Motor neuron (in vitro differentiated cells): Measurements from ENCODE around the gene CYP4F8. TPM values are rescaled to one million over a fixed set of nuclear protein-coding genes. Genes with fewer than 3 reads are reported as not detected.
A peak's percentile ranks its signal among the peaks of the same experiment; 100 is the strongest.
"Not testable (repeated sequence)": the region's sequence is repeated elsewhere in the genome, so short reads cannot be mapped to it uniquely, and the experiment has no call there.

Experiments
- ATAC-seq, 8 experiments: fragments of 200-7000 bp; cut with Tn5 transposase; replicated peaks in 6 of 8; 2 replicates each; pipeline ENCODE4 v1.8.0; 2021; ENCODE audit warnings: mild to moderate bottlenecking in 8 of 8, moderate library complexity in 8 of 8
- H3K27ac ChIP-seq, 2 donors: fragments of 250-450 bp; sonication (Bioruptor Pico); 2 replicates each; pipeline ENCODE4 v1.9.0; 2021; ENCODE audit warnings: antibody characterized with exemption in 2 of 2, mild to moderate bottlenecking in 2 of 2, moderate library complexity in 1 of 2
- H3K4me1 ChIP-seq, 2 donors: fragments of 250-450 bp; sonication (Bioruptor Pico); replicated peaks in 1 of 2; 2 replicates each; pipeline ENCODE4 v1.6.1; 2021; ENCODE audit warnings: antibody characterized with exemption in 2 of 2, mild to moderate bottlenecking in 2 of 2, moderate library complexity in 1 of 2
- H3K4me3 ChIP-seq, 5 donors: fragments of 250-450 bp; sonication (Bioruptor Pico); 2 replicates each; pipeline ENCODE4 v1.9.0; 2021; ENCODE audit warnings: antibody characterized with exemption in 5 of 5, mild to moderate bottlenecking in 5 of 5, moderate library complexity in 4 of 5
- WGBS, 10 experiments: fragments of 450-650 bp; shearing (Covaris generic); methylation state at CpG; one replicate each; pipeline ENCODE4 v1.0.0; 2022; 5-methylcytosine and 5-hydroxymethylcytosine counted together
- in situ Hi-C, 9 experiments: fragments of 400-800 bp; cut with MboI; loops; one replicate each; pipeline ENCODE4 v1.15.0; 2021; ENCODE audit warnings: low sequenced_read_pairs in 9 of 9, low pct_unique_long_range_greater_than_20kb in 2 of 9; ENCODE audit not compliant: unreplicated experiment in 9 of 9
- total RNA-seq, 8 experiments: library from RNA; unstranded; fragments of 300-600 nt; gene quantifications; 2 replicates each; pipeline versions ENCODE4 v1.2.3 to v1.2.4, GENCODE V29; 2022

The CYP4F8 gene
- total RNA-seq, 8 experiments from 2014 or later = 0.29 to 1.1 (median 0.81) TPM; not detected in 3

DNA sequence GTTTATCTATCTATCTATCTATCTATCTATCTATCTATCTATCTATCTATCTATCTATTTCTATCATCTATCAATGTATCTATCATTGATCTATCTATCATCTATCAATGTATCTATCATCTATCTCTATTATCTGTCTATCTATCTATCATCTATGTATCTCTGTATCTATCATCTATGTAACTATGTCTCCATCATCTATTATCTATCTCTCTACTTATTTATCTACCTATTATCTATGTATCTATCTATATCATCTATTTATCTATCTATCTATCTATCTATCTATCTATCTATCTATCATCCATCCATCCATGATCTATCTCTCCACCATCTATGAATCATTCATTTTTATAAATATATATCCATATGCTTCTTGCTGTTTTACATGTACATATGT lies 41.4 kb downstream of the CYP4F8 start:
- no peak for ATAC-seq
- H3K4me1 ChIP-seq = no peaks in the 10 kb centered on the region
- H3K4me3 ChIP-seq = no peak overlapping the region
- no peak overlapping the region for H3K27ac ChIP-seq
- in situ Hi-C loops = no loop called here

DNA sequence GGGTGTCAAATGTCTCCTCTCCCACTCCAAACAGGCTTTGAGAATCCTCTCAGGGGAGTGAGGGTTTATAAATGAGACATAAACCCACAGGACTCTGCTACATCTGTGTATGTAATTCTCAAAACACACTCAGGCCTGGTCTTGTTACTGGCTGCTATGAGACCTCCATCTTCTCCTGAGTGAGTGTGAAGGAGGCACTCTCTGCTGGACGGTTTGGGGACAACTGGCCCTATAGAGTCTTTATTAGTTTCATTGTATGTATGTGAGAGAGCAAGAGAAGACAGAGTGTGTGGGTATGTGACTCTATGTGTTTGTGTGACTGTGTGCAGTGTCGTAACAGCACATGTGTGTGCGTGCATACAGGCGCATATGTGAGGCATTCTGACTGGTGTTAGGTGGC lies 48.2 kb downstream of the CYP4F8 start:
- Histone ChIP-seq H3K4me1 (no peaks in the 10 kb centered on the region), H3K27ac (no peak overlapping the region), H3K4me3 (no peak overlapping the region)
- ATAC-seq = no peak
- WGBS, 10 experiments = 0 to 77% (median 14%) methylated on average over 1 to 4 of the region's 4 CpGs; no CpG with 5 or more reads in 3 of the 10 experiments
- in situ Hi-C loops = no loop called here

DNA sequence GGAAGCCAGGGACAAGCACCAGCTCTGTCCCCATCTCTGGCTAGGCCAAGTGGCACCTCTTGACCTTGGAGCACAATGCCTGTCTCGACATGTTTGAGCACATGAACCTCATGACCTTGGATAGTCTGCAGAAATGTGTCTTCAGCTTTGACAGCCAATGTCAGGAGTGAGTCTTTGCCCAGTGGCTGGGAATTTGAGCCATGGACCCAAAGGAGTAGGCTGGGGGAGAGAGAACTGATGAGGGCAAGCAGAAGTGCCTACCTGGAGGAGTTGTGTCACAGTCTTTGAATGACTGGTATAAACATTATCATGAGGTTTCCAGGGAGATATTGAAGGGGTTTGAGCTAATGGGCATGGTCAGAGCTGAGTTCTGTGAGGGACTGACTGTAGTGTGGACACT lies 51.2 kb downstream of the CYP4F8 start:
- 0 to 40% (median 0%) methylated on average over 1 of the region's 1 CpG; no CpG with 5 or more reads in 5 of the 10 experiments for WGBS, 10 experiments
- Histone ChIP-seq H3K4me3 (no peak overlapping the region), H3K27ac (no peak overlapping the region), H3K4me1 (no peaks in the 10 kb centered on the region)
- ATAC-seq = no peak
- in situ Hi-C loops = no loop called here

DNA sequence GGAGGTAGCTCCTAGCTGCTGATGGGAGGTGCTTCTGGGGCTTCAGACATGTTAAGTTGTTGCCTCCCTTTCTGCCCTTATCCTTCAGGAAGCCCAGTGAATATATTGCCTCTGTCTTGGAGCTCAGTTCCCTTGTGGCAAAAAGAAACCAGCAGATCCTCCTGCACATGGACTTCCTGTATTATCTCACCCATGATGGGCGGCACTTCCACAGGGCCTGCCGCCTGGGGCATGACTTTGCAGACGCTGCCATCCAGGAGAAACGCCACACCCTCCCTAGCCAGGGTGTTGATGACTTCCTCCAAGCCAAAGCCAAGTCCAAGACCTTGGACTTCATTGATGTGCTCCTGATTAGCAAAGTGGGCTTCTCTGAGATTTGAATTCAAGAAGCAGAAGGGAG lies 51.9 kb downstream of the CYP4F8 start:
- WGBS, 10 experiments = 10 to 40% (median 30%) methylated on average over 1 to 2 of the region's 4 CpGs; no CpG with 5 or more reads in 6 of the 10 experiments
- peak in 1 of 8 experiments; percentile 50 for ATAC-seq
- Histone ChIP-seq H3K4me3 (no peak overlapping the region), H3K4me1 (no peaks in the 10 kb centered on the region), H3K27ac (no peak overlapping the region)
- in situ Hi-C loops = no loop called here

DNA sequence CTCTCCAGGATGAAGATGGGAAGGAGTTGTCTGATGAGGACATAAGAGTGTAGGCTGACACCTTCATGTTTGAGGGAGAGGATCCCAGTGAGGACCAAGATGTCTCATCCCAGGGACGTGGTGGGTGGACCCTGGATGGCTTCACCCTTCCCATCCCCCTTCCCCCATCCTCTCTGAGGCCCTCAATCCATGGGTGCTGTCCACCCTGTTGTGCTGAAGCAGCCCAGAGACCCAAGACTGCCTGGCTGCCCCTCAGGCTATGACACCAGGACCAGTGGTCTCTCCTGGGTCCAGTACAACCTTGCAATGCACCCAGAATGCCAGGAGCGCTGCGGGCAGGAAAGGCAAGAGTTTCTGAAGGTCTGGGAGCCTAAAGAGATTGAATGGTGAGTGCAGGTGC lies 54.4 kb downstream of the CYP4F8 start:
- 0 to 33% (median 32%) methylated on average over 1 to 2 of the region's 3 CpGs; no CpG with 5 or more reads in 6 of the 10 experiments for WGBS, 10 experiments
- H3K4me3 ChIP-seq = no peak overlapping the region
- H3K27ac ChIP-seq = no peak overlapping the region
- H3K4me1 ChIP-seq = no peaks in the 10 kb centered on the region
- in situ Hi-C loops = no loop called here
- no peak for ATAC-seq

DNA sequence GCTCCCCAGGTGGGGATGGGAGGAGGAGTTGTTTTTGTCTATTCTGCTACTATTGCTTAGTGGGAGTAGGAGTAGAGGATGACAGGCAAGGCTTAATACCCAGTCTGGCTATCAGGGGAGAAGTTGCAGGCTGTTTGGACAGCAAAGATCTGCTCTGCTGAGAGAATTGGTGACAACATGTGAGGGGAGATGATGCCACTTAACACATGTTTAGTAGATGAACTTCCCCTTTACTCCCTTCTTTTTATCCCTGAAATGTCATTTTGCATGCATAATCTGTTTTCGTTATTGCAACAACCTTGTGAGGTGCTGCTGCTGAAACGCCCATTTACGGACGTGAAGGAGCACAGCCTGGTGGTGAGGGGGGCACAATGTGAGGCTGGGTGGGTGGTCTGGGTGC lies 54.9 kb downstream of the CYP4F8 start:
- 10 to 62% (median 31%) methylated on average over 2 to 4 of the region's 4 CpGs; no CpG with 5 or more reads in 5 of the 10 experiments for WGBS, 10 experiments
- in situ Hi-C loops = no loop called here

DNA sequence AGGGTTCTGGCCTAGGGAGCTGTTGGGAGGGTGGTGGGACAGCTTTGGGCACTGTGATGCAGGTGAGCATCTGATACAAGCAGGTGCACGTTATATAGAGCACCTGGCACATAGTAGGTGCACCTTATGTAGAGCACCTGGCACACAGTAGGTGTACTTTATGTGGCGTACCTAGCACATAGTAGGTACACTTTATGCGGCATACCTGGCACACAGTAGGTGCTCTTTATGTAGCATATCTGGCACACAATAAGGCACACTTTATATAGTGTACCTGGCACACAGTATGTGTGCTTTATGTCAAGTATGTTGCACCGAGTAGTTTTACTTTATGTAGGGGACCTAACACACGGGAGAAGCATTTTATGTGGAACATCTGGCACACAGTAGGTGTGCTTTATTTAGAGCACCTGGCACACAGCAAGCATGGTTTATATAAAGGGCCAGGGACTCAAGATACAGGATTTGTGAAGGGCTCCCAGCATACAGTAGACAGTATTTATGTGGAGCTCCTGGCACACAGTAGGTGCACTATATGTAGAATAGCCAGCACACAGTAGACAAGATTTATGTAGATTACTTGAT lies 56.3 kb downstream of the CYP4F8 start:
- Histone ChIP-seq H3K4me1 (no peaks in the 10 kb centered on the region), H3K27ac (no peak overlapping the region), H3K4me3 (no peak overlapping the region)
- ATAC-seq = no peak
- in situ Hi-C loops = no loop called here
- WGBS, 10 experiments = 0 to 83% (median 40%) methylated on average over 1 to 5 of the region's 5 CpGs; no CpG with 5 or more reads in 1 of the 10 experiments

More for the DNA sequence above, 54.9 kb downstream of the CYP4F8 start:
- ATAC-seq = no peak
- H3K4me3 ChIP-seq = no peak overlapping the region
- no peak overlapping the region for H3K27ac ChIP-seq
- no peaks in the 10 kb centered on the region for H3K4me1 ChIP-seq

DNA sequence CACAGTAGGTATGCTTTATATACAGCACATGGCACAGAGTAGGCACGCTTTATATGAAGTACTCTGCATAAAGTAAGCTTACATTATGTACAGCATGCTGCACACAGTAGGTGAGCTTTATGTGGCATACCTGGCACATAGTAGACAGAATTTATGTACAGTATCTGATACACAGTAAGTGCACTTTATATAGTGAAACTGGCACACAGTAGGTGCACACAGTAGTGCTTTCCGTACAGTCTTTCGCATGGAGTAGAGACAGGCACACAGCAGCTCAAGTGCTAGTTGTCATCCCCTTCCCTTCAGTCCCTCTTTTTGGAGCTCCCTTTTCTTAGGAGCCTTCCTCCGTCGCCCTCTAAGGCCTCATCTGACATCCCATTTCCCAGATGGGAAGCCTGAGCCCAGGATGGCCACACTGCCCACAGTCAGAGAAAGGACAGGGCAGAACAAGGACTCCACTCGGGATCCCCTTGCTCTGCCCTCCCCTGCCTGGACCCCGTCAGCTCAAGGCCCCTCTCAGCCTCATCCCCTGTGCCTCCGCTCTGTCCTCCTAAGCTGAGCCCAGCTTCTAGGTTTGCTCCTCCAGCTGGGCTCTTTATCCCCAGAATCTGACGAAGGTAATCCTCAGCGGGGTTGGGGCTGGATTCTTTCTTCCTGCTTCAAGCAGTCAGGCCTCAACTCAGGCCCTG lies 57.0 kb downstream of the CYP4F8 start:
- no peak for ATAC-seq
- in situ Hi-C loops = no loop called here
- Histone ChIP-seq H3K4me1 (no peaks in the 10 kb centered on the region), H3K4me3 (no peak overlapping the region), H3K27ac (no peak overlapping the region)
- WGBS, 10 experiments = 0 to 67% (median 39%) methylated on average over 1 to 7 of the region's 10 CpGs; no CpG with 5 or more reads in 3 of the 10 experiments

DNA sequence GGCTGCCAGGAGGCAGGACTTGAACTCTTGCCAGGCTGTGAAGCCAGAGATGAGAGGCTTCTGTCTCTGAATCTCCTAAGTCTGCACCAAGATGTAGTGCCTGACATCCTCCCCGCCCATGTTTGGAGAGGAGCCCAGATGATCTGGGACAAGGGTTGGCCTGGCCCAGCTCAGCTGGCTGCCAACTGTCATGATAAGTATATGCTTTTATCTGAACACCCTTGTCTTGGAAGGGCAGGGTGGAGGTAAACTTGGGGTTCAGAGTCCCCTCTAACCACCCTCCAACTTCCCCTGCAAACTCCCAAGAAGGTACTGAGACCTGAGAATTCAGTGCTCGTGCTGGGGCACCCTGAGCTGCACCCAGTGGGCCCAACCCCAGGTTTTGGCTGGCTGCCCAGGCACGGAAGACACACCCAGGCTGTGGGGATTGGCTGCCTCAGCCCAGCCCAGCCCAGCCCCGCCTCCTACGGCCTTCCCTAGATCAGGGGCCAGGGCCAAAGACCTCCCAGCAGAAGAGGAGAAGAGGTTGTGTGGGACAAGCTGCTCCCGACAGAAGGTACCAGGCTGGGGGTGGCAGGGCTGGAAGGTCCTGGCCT lies 57.7 kb downstream of the CYP4F8 start, which contains the start of gene CYP4F12:
CYP4F12 (plus strand) TSS at position 508 of the 596 bp plus-strand sequence. CDS start 443 bp downstream, outside the sequence.
- 0 to 38% (median 0%) methylated on average over 1 to 3 of the region's 6 CpGs; no CpG with 5 or more reads in 3 of the 10 experiments for WGBS, 10 experiments
- ATAC-seq = peak in 3 of 8 experiments; percentile 90 to 94 (median 93)
- in situ Hi-C loops = no loop called here

DNA sequence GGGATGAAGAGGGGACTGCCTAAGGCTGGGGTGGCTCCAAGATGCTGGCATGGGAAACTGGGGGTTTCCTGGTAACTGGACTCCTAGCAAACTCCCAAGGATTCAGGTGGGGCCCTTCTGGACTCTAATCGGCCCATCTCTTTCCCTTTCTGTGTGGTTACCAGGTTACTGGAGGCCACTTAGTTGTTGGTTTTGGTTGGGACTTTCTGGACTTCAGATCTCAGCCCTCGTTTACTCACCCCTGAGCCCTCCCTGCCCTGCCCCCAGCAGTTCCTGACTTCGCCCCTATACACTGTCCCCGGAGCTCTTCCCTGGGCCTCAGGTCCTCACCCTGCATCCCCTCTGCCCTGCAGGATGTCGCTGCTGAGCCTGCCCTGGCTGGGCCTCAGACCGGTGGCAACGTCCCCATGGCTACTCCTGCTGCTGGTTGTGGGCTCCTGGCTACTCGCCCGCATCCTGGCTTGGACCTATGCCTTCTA lies 58.2 kb downstream of the CYP4F8 start:
- H3K27ac ChIP-seq = no peak overlapping the region
- in situ Hi-C loops = no loop called here
- no peaks in the 10 kb centered on the region for H3K4me1 ChIP-seq
- H3K4me3 ChIP-seq = no peak overlapping the region
- WGBS, 10 experiments = 0 to 30% (median 8%) methylated on average over 1 to 4 of the region's 9 CpGs; no CpG with 5 or more reads in 5 of the 10 experiments
- peak in 2 of 8 experiments; percentile 9 to 33 for ATAC-seq

More for the DNA sequence above, 57.7 kb downstream of the CYP4F8 start, which contains the start of gene CYP4F12:
- no peak within 1 kb of the TSS for H3K27ac ChIP-seq
- no peak within 1 kb of the TSS for H3K4me3 ChIP-seq
- H3K4me1 ChIP-seq = no peaks in the 10 kb centered on the region

DNA sequence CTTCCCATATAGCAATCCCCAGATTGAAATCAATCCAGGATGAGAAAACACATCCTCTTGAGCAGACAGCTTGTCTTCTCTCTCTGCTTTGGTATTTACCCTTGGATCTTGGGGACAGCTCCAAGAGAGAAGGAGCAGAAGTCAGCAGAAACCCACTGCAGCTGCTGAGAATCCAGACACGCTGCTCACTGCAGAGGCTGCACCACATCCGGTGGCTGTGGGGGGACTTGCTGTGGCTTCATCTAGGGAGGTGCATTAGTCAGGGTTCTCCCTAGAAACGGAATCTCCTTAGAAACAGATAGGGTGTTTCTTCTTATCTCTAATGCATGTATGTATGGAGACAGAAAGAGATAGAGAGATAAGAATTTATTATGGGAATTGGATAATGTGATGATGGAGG lies 60.5 kb downstream of the CYP4F8 start:
- Histone ChIP-seq H3K27ac (no peak overlapping the region), H3K4me1 (no peaks in the 10 kb centered on the region), H3K4me3 (no peak overlapping the region)
- in situ Hi-C loops = no loop called here
- WGBS, 10 experiments = 0 to 40% (median 25%) methylated on average over 1 to 2 of the region's 3 CpGs; no CpG with 5 or more reads in 6 of the 10 experiments
- peak in 1 of 8 experiments; percentile 13 for ATAC-seq

DNA sequence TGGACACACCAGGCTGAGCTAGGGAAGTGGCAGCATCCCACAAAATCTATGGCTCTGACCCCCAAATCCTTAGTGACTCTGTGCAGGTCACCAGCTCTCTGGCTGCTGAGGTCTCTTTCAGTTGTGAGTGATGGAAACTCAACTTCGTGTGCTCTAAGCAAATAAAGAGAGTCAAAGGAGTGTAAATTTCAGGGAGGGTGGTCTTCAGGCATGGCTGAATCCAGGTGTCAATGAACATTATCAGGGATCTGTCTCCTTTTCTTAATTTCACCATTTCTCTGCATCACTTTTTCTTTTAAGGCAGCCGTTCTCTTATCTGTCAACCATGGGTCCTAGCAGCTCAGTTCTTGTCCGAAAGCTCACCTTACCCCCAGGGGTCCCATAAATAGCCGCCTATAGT lies 64.1 kb downstream of the CYP4F8 start:
- WGBS, 10 experiments = 0 to 19% (median 8%) methylated on average over 1 to 4 of the region's 4 CpGs; no CpG with 5 or more reads in 5 of the 10 experiments
- Histone ChIP-seq H3K27ac (no peak overlapping the region), H3K4me3 (no peak overlapping the region), H3K4me1 (no peaks in the 10 kb centered on the region)
- no peak for ATAC-seq
- in situ Hi-C loops = no loop called here

DNA sequence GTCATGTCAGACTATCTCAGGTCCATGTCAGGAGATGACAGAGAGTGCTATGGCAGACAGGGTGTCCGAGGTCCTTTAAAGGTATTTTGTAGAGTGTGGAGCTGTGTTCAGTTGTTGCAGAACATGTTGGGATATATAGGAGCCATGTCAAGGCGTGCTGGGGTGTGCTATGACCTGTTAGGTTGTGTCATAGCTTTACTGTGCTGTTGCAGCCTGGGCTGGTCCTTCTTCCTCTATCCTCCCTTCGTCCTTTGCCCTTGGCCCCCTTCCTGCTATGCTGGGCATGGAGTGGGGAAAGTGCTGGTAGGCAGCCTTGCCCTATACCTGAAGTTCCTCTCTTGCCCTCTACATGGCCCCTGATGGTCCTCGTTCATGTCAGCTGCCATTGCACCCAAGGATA lies 64.8 kb downstream of the CYP4F8 start:
- H3K4me3 ChIP-seq, H3K27ac ChIP-seq, in situ Hi-C loops, H3K4me1 ChIP-seq, ATAC-seq: not testable (repeated sequence)
- WGBS, 10 experiments = 0 to 60% (median 7%) methylated on average over 1 to 2 of the region's 4 CpGs; no CpG with 5 or more reads in 2 of the 10 experiments
